HG02938 (cell line): Measurements from ENCODE around the gene DNASE1L2.
"Not testable (repeated sequence)": the region's sequence is repeated elsewhere in the genome, so short reads cannot be mapped to it uniquely, and the experiment has no call there.

Source experiments
- ATAC-seq: cut with Tn5 transposase; IDR thresholded peaks from one replicate; pipeline ENCODE4 v1.9.1; 2021; ENCODE audit warnings: mild to moderate bottlenecking, moderate library complexity; ENCODE audit not compliant: unreplicated experiment

The DNASE1L2 gene

GRCh38 chr16:2238150-2238837 lies 2.0 kb downstream of the DNASE1L2 start:
- no peak for ATAC-seq

DNA sequence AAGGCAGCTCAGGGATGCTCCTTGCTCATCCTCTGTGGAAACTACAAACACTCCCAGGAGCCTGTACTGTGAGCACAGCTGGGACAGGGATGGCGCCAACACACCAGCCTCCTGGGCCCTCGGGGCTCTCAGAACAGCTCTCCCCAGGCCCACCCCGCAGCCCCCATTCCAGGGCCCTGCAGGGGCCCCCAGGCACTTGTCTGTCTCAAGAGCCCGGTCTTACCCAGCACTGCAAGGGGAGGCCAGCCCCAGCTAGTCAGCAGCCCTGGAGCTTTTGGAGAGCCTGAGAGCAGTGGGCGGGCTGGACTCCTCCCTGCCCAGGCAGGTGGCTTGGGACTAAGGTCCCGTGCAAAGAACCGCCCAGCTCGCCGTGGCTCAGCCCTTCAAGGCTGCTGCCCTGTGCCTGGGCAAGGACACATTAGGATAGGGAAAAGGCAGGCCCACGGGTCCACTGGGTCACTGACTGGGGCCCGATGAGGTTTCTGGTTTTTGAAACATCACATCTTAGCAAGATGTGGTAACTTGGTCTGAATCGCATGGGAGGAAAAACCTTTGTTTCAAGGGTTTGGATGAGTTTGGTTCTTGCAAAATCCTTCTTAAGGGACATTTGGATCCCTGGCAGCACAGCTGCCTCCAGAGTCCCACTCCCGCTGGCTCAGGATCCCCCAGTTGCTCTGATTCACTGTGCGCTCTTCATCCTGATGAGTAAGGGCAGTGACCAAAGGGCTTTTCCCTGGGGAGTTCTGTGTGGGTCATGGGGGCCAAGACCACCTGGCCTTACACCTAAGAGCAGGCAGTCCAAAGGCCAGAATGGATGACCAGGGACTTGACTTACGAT lies 2.8 kb downstream of the DNASE1L2 start:
- no peak for ATAC-seq

DNA sequence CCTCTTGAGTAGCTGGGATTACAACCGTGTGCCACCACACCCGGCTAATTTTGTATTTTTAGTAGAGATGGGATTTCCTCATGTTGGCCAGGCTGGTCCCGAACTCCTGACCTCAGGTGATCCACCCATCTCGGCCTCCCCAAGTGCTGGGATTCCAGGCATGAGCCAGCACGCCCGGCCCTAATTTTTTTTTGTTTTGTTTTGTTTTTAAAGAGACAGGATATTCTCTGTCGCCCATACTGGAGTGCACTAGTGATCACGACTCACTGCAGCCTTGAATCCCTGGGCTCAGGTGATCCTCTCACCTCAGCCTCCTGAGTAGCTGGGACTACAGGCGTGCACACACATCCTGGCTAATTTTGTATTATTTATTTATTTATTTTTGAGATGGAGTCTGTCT lies 4.1 kb downstream of the DNASE1L2 start:
- not testable (repeated sequence) for ATAC-seq

DNA sequence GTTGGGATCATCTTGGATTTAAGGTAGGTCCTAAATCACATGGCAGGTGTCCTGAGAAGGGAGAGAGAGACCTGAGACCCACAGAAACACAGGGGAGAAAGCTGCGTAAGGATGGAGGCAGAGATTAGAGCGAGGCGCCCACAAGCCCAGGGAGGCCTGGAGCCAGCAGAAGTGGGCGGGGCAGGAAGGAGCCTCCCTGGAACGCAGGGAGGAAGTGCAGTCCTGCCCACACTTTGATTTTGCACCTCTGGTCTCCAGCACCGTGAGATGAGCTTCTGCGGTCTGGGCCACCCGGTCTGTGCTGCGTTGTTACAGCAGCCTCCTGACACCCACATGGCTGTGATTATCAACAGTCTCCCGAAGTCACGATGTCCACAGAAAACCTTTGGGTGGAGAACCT lies 6.4 kb downstream of the DNASE1L2 start:
- ATAC-seq, result no peak

GRCh38 chr16:2243031-2243528 lies 6.8 kb downstream of the DNASE1L2 start:
- no peak for ATAC-seq

GRCh38 chr16:2243781-2244180 lies 7.5 kb downstream of the DNASE1L2 start:
- no peak for ATAC-seq

DNA sequence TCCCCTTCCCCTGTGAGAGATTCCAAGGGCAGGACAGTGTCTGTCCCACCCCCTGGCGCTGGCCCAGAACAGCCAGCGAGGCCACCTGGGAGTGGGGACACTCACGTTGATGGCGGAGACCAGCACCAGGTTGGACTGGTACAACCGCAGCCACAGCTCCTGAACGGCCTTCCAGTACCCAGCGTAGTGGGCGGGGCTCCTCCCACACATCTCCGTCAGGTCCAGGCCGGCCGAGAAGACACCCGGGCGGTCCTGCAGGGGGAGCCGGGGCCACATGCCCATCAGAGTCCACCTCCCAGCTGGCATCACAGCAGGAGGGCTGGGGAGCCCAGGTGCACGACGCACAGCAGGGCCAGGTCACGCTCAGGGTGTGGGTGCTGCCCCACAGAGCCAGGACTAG lies 8.1 kb downstream of the DNASE1L2 start:
- ATAC-seq, result no peak

GRCh38 chr16:2244926-2245795 lies 8.9 kb downstream of the DNASE1L2 start:
- no peak for ATAC-seq

GRCh38 chr16:2246301-2246885 lies 10.1 kb downstream of the DNASE1L2 start:
- ATAC-seq, result no peak

GRCh38 chr16:2250652-2251295 lies 14.5 kb downstream of the DNASE1L2 start:
- peak; percentile 2 for ATAC-seq

DNA sequence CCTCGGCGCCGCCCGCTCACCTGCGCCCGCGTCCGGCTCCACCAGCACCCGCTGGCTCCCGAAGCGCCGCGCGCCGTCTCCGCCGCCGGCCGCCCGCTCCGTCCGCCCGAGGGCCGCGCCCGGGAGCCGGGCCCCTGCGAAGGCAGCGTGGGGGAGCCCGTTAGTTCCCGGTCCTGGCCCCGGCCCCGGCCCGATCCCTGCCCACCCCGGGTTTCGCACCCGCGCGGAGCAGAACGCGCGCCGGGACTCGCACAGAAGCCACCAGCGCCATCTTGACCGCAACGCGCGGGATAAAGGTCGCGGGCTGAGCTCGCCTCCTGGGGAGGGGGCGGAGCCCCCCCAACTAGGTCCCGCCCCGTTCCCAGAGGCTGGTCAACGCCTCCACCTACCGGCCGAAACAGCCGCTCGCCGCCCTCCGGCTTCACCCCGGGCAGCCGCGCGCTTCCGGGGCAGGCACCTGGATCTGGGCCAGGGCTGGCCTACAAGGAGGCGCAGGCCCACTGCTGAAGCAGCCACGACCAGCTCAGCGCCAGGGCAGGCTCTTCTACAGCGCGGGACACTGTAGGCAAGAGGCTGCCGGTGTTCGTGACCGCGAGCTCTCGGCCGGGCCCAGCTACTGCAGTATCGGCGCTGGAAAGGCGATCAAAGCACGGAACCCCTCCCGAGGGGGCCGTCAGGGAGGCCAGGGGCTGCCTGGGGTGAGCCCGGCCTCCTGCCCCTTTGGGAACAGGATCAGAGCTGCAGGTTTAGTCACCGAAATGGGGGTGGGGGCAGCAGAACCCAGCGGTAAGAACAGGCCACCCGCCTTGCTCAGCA lies 15.3 kb downstream of the DNASE1L2 start, which contains the start of gene ECI1:
ECI1 (minus strand) TSS at position 292 of the 816 bp plus-strand sequence; CDS start at position 271, 21 bp downstream.
- peak; percentile 82 for ATAC-seq

GRCh38 chr16:2252806-2253148 lies 16.5 kb downstream of the DNASE1L2 start:
- ATAC-seq, result no peak

GRCh38 chr16:2253293-2253692 lies 17.0 kb downstream of the DNASE1L2 start:
- ATAC-seq, result no peak

DNA sequence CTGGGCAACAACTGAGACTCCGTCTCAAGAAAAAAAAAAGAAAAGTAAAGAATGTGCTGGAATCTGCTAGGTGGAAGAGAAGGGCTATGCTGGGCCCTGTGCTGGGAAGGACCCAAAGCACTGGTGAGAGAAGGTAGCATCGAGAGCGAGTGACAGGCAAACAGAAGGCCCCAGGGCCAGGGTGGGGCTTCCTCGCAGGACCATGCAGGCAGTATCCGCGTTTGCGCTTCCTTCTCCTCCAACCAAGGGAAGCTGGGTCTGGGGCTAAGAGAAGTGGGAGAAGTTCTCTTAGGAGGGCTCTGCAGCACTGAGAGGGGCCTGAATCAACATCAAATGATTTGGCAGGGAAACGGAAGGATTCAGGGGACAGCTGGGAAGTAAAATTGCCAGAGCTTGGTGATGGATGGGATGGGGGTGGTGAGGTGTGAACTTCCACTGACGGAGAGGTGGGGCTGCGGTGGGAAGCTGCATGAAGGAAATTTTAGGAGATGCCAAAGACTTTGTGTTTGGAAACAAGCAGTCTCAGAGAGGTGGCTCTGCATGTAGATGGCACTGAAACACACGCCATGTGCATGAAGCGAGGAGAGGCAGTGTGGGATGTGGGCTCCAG lies 20.4 kb downstream of the DNASE1L2 start:
- ATAC-seq, result no peak

- no peak for ATAC-seq
Observed at GRCh38 chr16:2257726-2258125, 21.5 kb downstream of the DNASE1L2 start.

DNA sequence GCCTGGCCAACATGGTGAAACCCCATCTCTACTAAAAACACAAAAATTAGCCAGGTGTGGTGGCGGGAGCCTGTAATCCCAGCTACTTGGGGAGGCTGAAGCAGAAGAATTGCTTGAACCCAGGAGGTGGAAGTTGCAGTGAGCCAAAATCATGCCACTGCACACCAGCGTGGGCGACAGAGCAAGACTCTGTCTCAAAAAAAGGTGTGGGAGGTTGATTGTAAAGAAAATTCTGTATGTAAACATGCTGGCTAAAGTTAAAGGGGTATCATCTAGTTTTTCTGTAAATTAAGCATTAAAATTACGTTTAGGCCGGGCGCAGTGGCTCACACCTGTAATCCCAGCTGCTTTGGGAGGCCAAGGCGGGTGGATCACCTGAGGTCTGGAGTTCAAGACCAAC lies 22.3 kb downstream of the DNASE1L2 start:
- not testable (repeated sequence) for ATAC-seq

DNA sequence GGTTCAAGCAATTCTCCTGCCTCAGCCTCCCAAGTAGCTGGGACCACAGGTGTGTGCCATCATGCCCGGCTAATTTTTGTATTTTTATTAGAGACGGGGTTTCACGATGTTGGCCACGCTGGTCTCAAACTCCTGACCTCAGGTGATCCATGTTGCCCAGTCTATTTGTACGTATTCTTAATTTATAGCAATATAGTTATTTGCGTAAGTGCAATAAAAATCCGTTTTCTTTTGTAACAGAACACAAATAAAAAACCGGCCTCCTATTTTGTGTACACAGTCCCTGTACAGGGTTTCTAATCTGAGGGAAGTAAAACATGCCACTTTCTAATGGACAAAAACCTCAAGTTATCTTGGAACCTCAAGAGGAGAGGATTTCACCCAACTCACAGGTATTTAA lies 24.0 kb downstream of the DNASE1L2 start:
- ATAC-seq, result no peak

DNA sequence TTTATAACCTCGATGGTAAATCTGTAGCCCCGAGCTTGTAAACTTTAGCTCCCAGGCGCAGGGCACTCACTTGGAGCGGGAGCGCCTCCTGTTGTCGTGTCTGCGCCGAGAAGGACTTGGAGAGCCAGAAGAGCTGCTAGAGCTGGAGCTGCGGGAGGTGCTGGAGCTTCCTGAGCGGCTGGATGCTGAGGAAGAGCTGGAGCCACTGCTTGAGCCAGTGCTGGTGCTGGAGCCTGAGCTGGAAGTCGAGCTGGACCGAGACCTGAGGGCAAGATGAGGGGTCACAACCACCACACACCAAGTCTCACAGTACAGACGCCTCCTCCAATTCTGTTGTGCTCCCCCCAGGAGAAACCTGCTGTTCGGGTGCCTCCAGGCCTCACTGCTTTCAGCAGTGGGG lies 26.8 kb downstream of the DNASE1L2 start:
- ATAC-seq, result not testable (repeated sequence)

- ATAC-seq, result not testable (repeated sequence)
Observed at GRCh38 chr16:2266887-2267286, 30.6 kb downstream of the DNASE1L2 start.
